ENCODE data around the gene TRIM8.
"Not testable (repeated sequence)": the region's sequence is repeated elsewhere in the genome, so short reads cannot be mapped to it uniquely, and the experiment has no call there.

DNA sequence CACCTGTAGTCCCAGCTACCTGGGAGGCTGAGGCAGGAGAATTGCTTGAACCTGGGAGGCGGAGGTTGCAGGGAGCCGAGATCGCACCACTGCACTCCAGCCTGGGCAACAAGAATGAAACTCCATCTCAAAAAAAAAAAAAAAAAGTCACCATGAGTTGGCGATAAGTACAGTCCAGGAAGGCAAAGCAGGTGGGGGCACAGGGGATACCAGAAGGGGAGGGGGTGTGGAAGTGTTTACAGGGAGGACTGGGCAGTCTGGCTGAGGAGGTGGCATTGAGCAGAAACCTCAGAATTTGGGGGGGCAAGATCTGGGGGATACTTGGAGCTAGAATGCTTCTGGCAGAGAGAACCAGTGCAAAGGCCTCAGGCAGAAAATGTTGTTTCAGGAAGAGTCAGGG, 23.1 kb downstream of the TRIM8 start:
- TF ChIP-seq EZH2phosphoT487 (IDR thresholded peaks at IDR 0.05; ENCODE audit: borderline replicate concordance) = not testable (repeated sequence)
- TF ChIP-seq, protein P1, sequence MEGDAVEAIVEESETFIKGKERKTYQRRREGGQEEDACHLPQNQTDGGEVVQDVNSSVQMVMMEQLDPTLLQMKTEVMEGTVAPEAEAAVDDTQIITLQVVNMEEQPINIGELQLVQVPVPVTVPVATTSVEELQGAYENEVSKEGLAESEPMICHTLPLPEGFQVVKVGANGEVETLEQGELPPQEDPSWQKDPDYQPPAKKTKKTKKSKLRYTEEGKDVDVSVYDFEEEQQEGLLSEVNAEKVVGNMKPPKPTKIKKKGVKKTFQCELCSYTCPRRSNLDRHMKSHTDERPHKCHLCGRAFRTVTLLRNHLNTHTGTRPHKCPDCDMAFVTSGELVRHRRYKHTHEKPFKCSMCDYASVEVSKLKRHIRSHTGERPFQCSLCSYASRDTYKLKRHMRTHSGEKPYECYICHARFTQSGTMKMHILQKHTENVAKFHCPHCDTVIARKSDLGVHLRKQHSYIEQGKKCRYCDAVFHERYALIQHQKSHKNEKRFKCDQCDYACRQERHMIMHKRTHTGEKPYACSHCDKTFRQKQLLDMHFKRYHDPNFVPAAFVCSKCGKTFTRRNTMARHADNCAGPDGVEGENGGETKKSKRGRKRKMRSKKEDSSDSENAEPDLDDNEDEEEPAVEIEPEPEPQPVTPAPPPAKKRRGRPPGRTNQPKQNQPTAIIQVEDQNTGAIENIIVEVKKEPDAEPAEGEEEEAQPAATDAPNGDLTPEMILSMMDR (conservative IDR thresholded peaks at IDR 0.05; ENCODE audit: low read length) = not testable (repeated sequence)

Data from Loucy (cell line).